ENCODE measurements around the gene ZC3H12A. TPM values are rescaled to one million over a fixed set of nuclear protein-coding genes. Genes with fewer than 3 reads are reported as not detected.

The ZC3H12A gene
- total and polyA plus RNA-seq, 8 donors: 8.4 to 89.3 (median 29.0) TPM

DNA sequence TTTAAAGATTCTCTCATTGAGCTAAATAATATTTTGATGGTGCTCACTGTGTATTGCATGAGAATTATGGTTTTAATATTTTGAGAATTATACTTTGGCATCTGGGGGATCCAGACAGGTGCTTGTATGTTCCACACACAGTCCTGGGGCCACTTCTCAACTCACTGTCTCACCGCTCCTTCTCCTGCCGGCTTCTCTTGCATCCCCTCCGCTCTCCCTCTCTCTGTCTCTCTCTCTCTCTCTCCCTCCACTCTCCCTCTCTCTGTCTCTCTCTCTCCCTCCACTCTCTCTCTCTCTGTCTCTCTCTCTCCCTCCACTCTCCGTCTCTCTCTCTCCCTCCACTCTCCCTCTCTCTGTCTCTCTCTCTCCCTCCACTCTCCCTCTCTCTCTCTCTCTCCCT, 32.2 kb upstream of the ZC3H12A start:
- WGBS, 5 donors: 57 to 75% (median 69%) methylated on average over 4 of the region's 4 CpGs
- TF ChIP-seq EP300 (IDR thresholded peaks at IDR 0.05): no peak
- TF ChIP-seq POLR2A (IDR thresholded peaks at IDR 0.05): no peak
- H3K27me3 ChIP-seq: peaks cover 2 to 71% (median 12%) of the 10 kb centered on the region in 3 donors
- no peaks in the 10 kb centered on the region for H3K9me3 ChIP-seq
- intact Hi-C loops (cut with DNase I; ENCODE audit: low total_unique reads): no loop called here
- no peaks in the 10 kb centered on the region for H3K36me3 ChIP-seq
- no peak overlapping the region for H3K27ac ChIP-seq
- H3K4me3 ChIP-seq: no peak overlapping the region
- no peak for DNase-seq
- H3K4me1 ChIP-seq: no peaks in the 10 kb centered on the region

DNA sequence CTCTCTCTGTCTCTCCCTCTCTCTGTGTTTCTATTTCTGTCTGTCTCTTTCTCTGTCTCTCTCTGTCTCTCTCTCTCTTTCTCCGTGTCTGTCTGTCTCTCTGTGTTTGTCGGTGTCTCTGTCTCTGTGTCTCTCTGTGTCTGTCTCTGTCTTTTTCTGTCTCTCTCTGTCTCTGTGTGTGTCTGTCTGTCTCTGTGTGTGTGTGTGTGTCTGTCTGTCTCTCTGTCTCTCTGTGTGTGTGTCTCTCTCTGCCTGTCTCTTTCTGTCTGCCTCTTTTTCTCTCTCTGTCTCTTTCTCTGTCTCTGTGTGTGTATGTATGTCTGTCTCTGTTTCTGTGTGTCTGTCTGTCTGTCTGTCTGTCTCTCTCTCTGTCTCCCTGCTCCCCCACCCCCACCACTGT, 31.7 kb upstream of the ZC3H12A start:
- H3K27ac ChIP-seq: no peak overlapping the region
- no peak for DNase-seq
- peaks cover 2 to 71% (median 16%) of the 10 kb centered on the region in 3 donors for H3K27me3 ChIP-seq
- no peaks in the 10 kb centered on the region for H3K4me1 ChIP-seq
- intact Hi-C loops (cut with DNase I; ENCODE audit: low total_unique reads): no loop called here
- no peaks in the 10 kb centered on the region for H3K36me3 ChIP-seq
- 66 to 74% (median 71%) methylated on average over 2 of the region's 2 CpGs for WGBS, 5 donors
- H3K4me3 ChIP-seq: no peak overlapping the region
- TF ChIP-seq EP300 (IDR thresholded peaks at IDR 0.05) (no peak), POLR2AphosphoS5 (IDR thresholded peaks at IDR 0.05) (no peak), POLR2A (IDR thresholded peaks at IDR 0.05) (no peak)
- TF ChIP-seq, protein P1, sequence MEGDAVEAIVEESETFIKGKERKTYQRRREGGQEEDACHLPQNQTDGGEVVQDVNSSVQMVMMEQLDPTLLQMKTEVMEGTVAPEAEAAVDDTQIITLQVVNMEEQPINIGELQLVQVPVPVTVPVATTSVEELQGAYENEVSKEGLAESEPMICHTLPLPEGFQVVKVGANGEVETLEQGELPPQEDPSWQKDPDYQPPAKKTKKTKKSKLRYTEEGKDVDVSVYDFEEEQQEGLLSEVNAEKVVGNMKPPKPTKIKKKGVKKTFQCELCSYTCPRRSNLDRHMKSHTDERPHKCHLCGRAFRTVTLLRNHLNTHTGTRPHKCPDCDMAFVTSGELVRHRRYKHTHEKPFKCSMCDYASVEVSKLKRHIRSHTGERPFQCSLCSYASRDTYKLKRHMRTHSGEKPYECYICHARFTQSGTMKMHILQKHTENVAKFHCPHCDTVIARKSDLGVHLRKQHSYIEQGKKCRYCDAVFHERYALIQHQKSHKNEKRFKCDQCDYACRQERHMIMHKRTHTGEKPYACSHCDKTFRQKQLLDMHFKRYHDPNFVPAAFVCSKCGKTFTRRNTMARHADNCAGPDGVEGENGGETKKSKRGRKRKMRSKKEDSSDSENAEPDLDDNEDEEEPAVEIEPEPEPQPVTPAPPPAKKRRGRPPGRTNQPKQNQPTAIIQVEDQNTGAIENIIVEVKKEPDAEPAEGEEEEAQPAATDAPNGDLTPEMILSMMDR (IDR thresholded peaks at IDR 0.05): no peak
- no peaks in the 10 kb centered on the region for H3K9me3 ChIP-seq

DNA sequence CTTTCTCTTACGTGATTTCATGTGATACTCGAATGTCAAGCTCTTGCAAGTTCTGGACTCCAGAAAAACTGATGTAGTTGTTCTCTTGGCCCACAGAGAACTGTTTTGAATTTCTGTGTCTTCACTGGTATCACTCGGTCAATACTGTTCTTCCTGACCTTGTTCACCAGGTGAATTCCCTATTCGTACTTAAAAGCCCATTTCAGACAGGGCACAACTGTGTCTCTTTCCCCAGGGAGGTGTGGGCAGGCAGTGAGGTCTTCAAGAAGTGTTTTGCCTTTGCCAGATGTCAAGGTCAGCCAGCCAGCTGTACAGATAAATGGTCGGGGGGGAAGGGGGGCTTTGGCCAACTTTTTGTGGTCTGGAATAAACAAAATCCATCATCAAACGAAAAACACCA, 27.5 kb upstream of the ZC3H12A start:
- Histone ChIP-seq H3K27me3 (peaks cover 0 to 70% (median 26%) of the 10 kb centered on the region in 3 donors), H3K27ac (no peak overlapping the region), H3K36me3 (no peaks in the 10 kb centered on the region), H3K4me3 (no peak overlapping the region), H3K4me1 (peaks cover 0 to 7% (median 0%) of the 10 kb centered on the region in 4 donors), H3K9me3 (no peaks in the 10 kb centered on the region)
- intact Hi-C loops (cut with DNase I; ENCODE audit: low total_unique reads): no loop called here
- DNase-seq: no peak
- WGBS, 5 donors: 36 to 63% (median 60%) methylated on average over 6 of the region's 6 CpGs
- TF ChIP-seq, protein P1 (IDR thresholded peaks at IDR 0.05): no peak
- TF ChIP-seq POLR2A (IDR thresholded peaks at IDR 0.05) (no peak), POLR2AphosphoS5 (IDR thresholded peaks at IDR 0.05) (no peak), EP300 (IDR thresholded peaks at IDR 0.05) (no peak)

DNA sequence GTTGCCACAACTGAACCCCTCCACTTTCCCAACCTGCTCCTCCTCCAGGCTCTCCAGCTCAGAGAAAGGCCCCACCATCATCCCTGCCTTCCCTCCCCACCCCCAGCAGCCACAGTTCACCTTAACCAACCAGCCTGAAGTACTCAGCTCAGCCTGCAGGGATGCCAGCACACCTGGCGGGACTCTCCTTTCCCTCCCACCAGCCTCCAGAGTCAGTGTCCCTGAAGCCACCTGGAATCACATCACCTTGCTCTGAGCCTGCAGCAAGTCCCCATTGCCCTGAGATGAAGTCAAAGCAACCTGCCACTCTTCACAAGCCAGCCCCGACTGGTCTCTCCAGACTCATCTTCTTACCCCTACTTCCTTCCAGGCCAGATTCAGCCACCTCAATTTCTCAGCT, 26.2 kb upstream of the ZC3H12A start:
- no peaks in the 10 kb centered on the region for H3K9me3 ChIP-seq
- no peak overlapping the region for H3K4me3 ChIP-seq
- H3K36me3 ChIP-seq: no peaks in the 10 kb centered on the region
- no peak for DNase-seq
- intact Hi-C loops (cut with DNase I; ENCODE audit: low total_unique reads): no loop called here
- no peak for TF ChIP-seq POLR2A (IDR thresholded peaks at IDR 0.05)
- 47 to 63% (median 55%) methylated on average over 2 of the region's 2 CpGs for WGBS, 5 donors
- peaks cover 0 to 67% (median 26%) of the 10 kb centered on the region in 3 donors for H3K27me3 ChIP-seq
- H3K27ac ChIP-seq: no peak overlapping the region
- H3K4me1 ChIP-seq: peaks cover 0 to 13% (median 2%) of the 10 kb centered on the region in 4 donors

DNA sequence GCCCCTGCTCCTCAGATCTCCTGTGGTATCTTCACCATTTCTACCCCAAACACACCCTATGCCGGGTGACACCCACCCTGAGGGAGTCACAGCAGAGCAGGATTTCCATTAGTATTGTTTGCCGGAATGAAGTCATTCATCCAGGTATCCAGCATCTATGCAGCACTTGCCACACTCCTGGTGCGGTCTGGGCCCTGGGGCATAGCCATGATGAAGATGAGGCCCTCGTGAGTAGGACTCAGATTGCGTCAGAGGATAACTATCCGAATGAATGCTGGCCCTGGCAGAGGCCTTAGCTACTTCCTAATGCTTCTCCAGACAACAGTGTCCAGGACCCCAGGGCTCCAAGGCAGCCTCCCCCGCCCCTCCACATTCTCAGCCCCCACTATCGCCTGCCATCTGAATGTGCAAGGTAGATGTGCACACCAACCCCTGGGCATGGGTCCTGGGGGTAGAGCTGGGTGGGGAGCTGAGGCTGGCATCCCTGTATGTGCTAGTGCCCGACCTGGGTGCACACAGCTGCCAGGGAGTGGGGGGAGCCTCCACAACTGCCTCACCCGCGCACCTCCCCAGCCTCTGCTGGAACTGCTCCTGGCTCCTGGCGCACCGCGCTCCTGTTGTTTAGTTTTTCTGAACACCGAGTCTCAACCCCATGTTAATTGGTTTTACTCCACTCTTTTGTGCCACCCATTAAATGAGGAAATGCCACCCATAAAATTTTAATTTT, 25.5 kb upstream of the ZC3H12A start:
- WGBS, 5 donors: 46 to 54% (median 49%) methylated on average over 13 to 15 of the region's 15 CpGs
- Histone ChIP-seq H3K4me1 (peaks cover 0 to 13% (median 2%) of the 10 kb centered on the region in 4 donors), H3K27me3 (peaks cover 0 to 62% (median 26%) of the 10 kb centered on the region in 3 donors), H3K27ac (no peak overlapping the region), H3K4me3 (no peak overlapping the region), H3K9me3 (no peaks in the 10 kb centered on the region), H3K36me3 (no peaks in the 10 kb centered on the region)
- TF ChIP-seq POLR2A (IDR thresholded peaks at IDR 0.05) (no peak), EP300 (IDR thresholded peaks at IDR 0.05) (no peak), POLR2AphosphoS5 (IDR thresholded peaks at IDR 0.05) (no peak)
- TF ChIP-seq, protein P1 (IDR thresholded peaks at IDR 0.05): no peak
- intact Hi-C loops (cut with DNase I; ENCODE audit: low total_unique reads): no loop called here
- DNase-seq: no peak
